Measurements from ENCODE around the gene FAM193B. TPM values are rescaled to one million over a fixed set of nuclear protein-coding genes. Genes with fewer than 3 reads are reported as not detected.
A peak's percentile ranks its signal among the peaks of the same experiment; 100 is the strongest.

FAM193B gene
- total RNA-seq, 1 experiment from 2014 or later = 43.8 TPM

DNA sequence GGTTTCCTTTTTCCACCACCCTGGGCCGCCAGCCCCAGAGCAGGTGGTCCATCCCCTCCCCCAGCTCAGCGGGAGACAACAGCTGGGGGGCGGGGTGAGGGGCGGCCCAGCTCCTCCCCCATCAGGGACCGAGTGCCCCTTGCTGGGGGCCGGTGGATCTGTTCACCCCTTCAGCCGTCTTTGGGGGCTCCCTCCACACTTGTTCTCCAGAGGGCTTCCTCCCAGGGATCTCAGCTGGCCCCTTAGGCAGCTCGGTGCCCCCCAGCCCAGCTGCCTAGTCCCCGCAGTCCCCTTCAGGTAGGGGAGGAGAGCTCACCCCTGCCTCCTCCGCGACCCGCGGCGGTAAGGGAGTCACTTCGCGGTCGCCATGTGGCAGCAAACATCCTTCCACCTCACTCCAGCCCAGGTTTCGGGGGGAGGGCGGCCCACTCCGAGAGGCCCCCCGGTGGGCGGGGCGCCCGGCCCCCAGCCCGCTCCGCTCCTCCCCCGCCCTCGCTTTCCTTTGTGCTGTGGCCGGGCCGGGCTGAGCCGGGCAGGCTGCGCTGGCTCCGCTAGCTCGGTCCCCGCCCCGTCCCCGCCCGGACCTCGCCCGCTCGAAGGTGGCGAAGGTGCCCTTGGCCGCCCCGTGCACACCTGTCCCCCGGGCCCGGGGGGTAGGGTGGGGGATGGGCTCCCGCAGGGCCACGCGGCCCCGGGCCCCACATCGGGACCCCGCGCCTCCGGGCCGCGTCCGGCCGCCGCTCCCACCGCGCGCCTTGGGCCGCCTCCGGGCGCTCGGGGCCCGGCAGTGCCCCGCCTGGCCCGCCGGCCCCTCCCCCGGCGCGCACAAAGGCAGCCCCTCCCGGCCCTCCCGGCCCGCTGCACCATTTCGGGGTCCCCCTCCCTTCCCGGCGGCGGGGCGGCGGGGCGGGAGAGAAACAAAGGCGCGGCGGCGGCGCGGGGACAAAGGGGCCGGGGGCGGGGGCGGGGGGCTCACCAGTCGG is 81.6 kb downstream of the FAM193B start:
- ChIA-PET POLR2A (ENCODE audit: low non-redundant PET) (no interaction called here), CTCF (interaction anchor here (1.0 kb wide), 1 partner anchor 17 kb away, joined by 3 read pairs; no protein-coding TSS in a partner anchor)
- intact Hi-C loops (cut with micrococcal nuclease; ENCODE audit: unreplicated experiment) = no loop called here
- no peaks in the 10 kb centered on the region for H3K9me3 ChIP-seq (ENCODE audit: low read depth, low read length, poor library complexity, severe bottlenecking)
- peak overlapping the region; percentile 86 for H3K27ac ChIP-seq (ENCODE audit: low read depth, low read length, poor library complexity, severe bottlenecking)
- H3K4me3 ChIP-seq (ENCODE audit: low read depth, low read length, poor library complexity, severe bottlenecking) = peak overlapping the region; percentile 96
- H3K27me3 ChIP-seq (replicated peaks; ENCODE audit: insufficient read depth, low read depth, low read length, poor library complexity) = no peaks in the 10 kb centered on the region
- TF ChIP-seq, protein P1, sequence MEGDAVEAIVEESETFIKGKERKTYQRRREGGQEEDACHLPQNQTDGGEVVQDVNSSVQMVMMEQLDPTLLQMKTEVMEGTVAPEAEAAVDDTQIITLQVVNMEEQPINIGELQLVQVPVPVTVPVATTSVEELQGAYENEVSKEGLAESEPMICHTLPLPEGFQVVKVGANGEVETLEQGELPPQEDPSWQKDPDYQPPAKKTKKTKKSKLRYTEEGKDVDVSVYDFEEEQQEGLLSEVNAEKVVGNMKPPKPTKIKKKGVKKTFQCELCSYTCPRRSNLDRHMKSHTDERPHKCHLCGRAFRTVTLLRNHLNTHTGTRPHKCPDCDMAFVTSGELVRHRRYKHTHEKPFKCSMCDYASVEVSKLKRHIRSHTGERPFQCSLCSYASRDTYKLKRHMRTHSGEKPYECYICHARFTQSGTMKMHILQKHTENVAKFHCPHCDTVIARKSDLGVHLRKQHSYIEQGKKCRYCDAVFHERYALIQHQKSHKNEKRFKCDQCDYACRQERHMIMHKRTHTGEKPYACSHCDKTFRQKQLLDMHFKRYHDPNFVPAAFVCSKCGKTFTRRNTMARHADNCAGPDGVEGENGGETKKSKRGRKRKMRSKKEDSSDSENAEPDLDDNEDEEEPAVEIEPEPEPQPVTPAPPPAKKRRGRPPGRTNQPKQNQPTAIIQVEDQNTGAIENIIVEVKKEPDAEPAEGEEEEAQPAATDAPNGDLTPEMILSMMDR (conservative IDR thresholded peaks at IDR 0.05; ENCODE audit: low read depth, low read length) = no peak
- TF ChIP-seq EZH2 (IDR thresholded peaks at IDR 0.05; ENCODE audit: borderline replicate concordance, low read depth, low read length, poor library complexity, severe bottlenecking) = no peak
- H3K36me3 ChIP-seq (ENCODE audit: insufficient read depth, low read length, poor library complexity, severe bottlenecking) = peaks cover 23% of the 10 kb centered on the region
- DNase-seq (ENCODE audit: low spot score) = peak; percentile 54
- no TSS peak for BruUV-seq (replicated peaks)
- H3K4me1 ChIP-seq (ENCODE audit: insufficient read depth, low read length, poor library complexity, severe bottlenecking) = peaks cover 27% of the 10 kb centered on the region

DNA sequence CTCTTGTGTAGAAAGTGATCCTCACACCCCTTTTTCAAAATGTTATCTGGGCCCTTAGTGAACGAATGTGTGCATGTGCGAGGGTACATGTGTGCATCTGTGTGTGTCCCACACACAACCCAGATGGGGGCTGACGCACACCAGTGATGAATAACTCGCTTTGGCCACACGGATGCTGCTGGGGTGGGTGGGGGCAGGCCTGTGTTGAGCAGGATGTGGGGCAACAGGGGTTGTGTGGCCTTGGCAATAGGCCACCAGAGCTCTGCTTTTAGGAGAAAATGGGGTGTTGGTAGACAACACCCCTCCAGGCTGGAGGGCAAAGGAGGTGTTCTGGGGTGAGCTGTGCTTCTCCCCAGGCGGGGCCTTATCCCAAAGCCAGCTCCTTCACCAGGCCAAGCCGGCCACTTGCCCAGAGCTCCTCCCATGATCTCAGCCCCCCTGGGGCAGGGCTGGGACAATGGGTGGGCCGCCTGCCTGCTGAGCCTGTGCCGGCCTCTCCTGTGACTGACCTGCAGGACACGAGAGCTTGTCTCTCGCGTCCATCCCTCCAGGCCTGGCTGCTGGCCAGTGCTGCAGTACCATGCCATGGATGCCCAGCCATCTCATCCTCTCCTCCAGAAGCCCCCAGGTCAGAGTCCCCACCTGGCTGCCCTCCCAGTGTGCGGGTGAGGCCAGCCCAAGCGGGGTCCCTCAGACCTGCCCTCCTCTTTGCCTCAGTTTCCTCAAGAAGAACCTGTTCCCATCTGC is 82.6 kb downstream of the FAM193B start:
- H3K4me1 ChIP-seq (ENCODE audit: insufficient read depth, low read length, poor library complexity, severe bottlenecking) = peaks cover 27% of the 10 kb centered on the region
- ChIA-PET POLR2A (ENCODE audit: low non-redundant PET) (no interaction called here), CTCF (interaction anchor here (1.0 kb wide), 1 partner anchor 16 kb away, joined by 3 read pairs; no protein-coding TSS in a partner anchor)
- H3K36me3 ChIP-seq (ENCODE audit: insufficient read depth, low read length, poor library complexity, severe bottlenecking) = peaks cover 33% of the 10 kb centered on the region
- BruUV-seq (replicated peaks) = no TSS peak
- peak overlapping the region; percentile 96 for H3K4me3 ChIP-seq (ENCODE audit: low read depth, low read length, poor library complexity, severe bottlenecking)
- no peaks in the 10 kb centered on the region for H3K9me3 ChIP-seq (ENCODE audit: low read depth, low read length, poor library complexity, severe bottlenecking)
- no peak for DNase-seq (ENCODE audit: low spot score)
- no peak for TF ChIP-seq EZH2 (IDR thresholded peaks at IDR 0.05; ENCODE audit: borderline replicate concordance, low read depth, low read length, poor library complexity, severe bottlenecking)
- TF ChIP-seq, protein P1 (conservative IDR thresholded peaks at IDR 0.05; ENCODE audit: low read depth, low read length) = no peak
- H3K27me3 ChIP-seq (replicated peaks; ENCODE audit: insufficient read depth, low read depth, low read length, poor library complexity) = no peaks in the 10 kb centered on the region
- intact Hi-C loops (cut with micrococcal nuclease; ENCODE audit: unreplicated experiment) = no loop called here
- peak overlapping the region; percentile 86 for H3K27ac ChIP-seq (ENCODE audit: low read depth, low read length, poor library complexity, severe bottlenecking)

DNA sequence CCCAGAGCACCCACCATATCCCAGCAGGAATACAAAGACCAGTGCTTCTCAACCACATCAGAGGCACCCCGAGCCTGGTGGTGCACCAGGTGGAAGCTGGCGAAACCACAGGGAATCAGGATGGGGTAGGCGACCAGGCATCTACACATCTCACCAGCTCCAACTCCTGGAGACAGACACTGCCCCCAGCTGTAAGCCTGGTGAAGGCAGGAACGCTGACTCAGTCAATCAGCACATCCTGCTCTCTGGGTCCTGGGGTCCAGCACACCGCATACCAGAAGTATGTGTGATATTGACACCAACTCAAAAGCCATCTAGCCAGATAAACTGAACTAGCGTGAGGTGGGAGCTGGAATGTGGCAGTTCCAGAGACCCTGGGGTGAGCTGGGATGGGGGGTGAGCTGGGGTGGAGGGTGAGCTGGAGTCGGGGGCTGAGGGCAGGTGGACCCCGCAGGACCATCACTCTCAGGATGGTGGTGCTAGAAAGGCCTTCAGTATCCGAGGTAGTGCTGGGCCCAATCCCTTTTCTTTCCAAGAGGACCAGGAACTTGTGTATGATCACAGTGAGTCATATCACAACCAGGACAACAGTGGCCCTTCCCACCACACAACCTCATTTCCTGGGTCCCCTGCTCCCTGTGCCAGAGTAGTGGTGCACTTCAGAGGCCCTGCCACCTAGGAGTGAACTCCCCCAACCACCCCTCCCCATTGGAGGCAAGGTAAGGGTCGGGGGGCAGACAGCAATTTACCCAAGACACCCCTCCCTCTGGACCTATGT is 83.4 kb downstream of the FAM193B start:
- intact Hi-C loops (cut with micrococcal nuclease; ENCODE audit: unreplicated experiment) = no loop called here
- ChIA-PET POLR2A (ENCODE audit: low non-redundant PET) (no interaction called here), CTCF (no interaction called here)
- DNase-seq (ENCODE audit: low spot score) = no peak
- Histone ChIP-seq H3K4me1 (ENCODE audit: insufficient read depth, low read length, poor library complexity, severe bottlenecking) (peaks cover 27% of the 10 kb centered on the region), H3K36me3 (ENCODE audit: insufficient read depth, low read length, poor library complexity, severe bottlenecking) (peaks cover 41% of the 10 kb centered on the region), H3K27me3 (replicated peaks; ENCODE audit: insufficient read depth, low read depth, low read length, poor library complexity) (no peaks in the 10 kb centered on the region), H3K9me3 (ENCODE audit: low read depth, low read length, poor library complexity, severe bottlenecking) (no peaks in the 10 kb centered on the region), H3K4me3 (ENCODE audit: low read depth, low read length, poor library complexity, severe bottlenecking) (no peak overlapping the region), H3K27ac (ENCODE audit: low read depth, low read length, poor library complexity, severe bottlenecking) (peak overlapping the region; percentile 86)
- TF ChIP-seq EZH2 (IDR thresholded peaks at IDR 0.05; ENCODE audit: borderline replicate concordance, low read depth, low read length, poor library complexity, severe bottlenecking) = no peak
- TF ChIP-seq, protein P1 (conservative IDR thresholded peaks at IDR 0.05; ENCODE audit: low read depth, low read length) = no peak
- TSS peak; percentile 15 for BruUV-seq (replicated peaks)
